Measurements from ENCODE around the gene NR3C1. TPM values are rescaled to one million over a fixed set of nuclear protein-coding genes. Genes with fewer than 3 reads are reported as not detected.
A peak's percentile ranks its signal among the peaks of the same experiment; 100 is the strongest.

The NR3C1 gene
- total RNA-seq, 2 donors from 2014 or later: 9.5 to 20.5 TPM

- Histone ChIP-seq H3K27me3 (ENCODE audit: control insufficient read depth, insufficient read depth, low read length, poor library complexity, severe bottlenecking) (no peaks in the 10 kb centered on the region), H3K36me3 (ENCODE audit: control insufficient read depth, insufficient read depth, low read length) (no peaks in the 10 kb centered on the region), H3K9ac (ENCODE audit: extremely low read depth, low read length, poor library complexity, severe bottlenecking) (no peak overlapping the region), H3K4me3 (ENCODE audit: low read length) (no peak overlapping the region), H3K9me3 (ENCODE audit: control insufficient read depth, low read length) (no peaks in the 10 kb centered on the region), H3K4me1 (ENCODE audit: control insufficient read depth, insufficient read depth, low read length) (peaks cover 19% of the 10 kb centered on the region), H3K27ac (ENCODE audit: low read depth, low read length) (no peak overlapping the region)
- Mint-ChIP-seq H3K9me3 (no peaks in the 10 kb centered on the region), H3K4me3 (no peak overlapping the region), H3K27ac (no peak overlapping the region), H3K27me3 (ENCODE audit: insufficient read depth) (no peaks in the 10 kb centered on the region), H3K4me1 (peaks cover 31% of the 10 kb centered on the region), H3K36me3 (ENCODE audit: low read depth) (peaks cover 3% of the 10 kb centered on the region)
- DNase-seq: no peak
- WGBS, 2 experiments (ENCODE audit: insufficient coverage in 1 of 2, insufficient read length in 1 of 2): 85% methylated on average over 1 of the region's 1 CpG; no CpG with 5 or more reads in 1 of the 2 experiments
- no peak for TF ChIP-seq CTCF (conservative IDR thresholded peaks at IDR 0.05)
Measured at GRCh38 chr5:143347046-143347445, 56.4 kb downstream of the NR3C1 start.

GRCh38 chr5:143345671-143346440, 57.6 kb downstream of the NR3C1 start:
- Mint-ChIP-seq H3K27me3 (ENCODE audit: insufficient read depth) (no peaks in the 10 kb centered on the region), H3K4me3 (no peak overlapping the region), H3K4me1 (peaks cover 37% of the 10 kb centered on the region), H3K27ac (no peak overlapping the region), H3K9me3 (no peaks in the 10 kb centered on the region), H3K36me3 (ENCODE audit: low read depth) (peaks cover 4% of the 10 kb centered on the region)
- Histone ChIP-seq H3K9me3 (ENCODE audit: control insufficient read depth, low read length) (no peaks in the 10 kb centered on the region), H3K27me3 (ENCODE audit: control insufficient read depth, insufficient read depth, low read length, poor library complexity, severe bottlenecking) (no peaks in the 10 kb centered on the region), H3K36me3 (ENCODE audit: control insufficient read depth, insufficient read depth, low read length) (no peaks in the 10 kb centered on the region), H3K27ac (ENCODE audit: low read depth, low read length) (no peak overlapping the region), H3K9ac (ENCODE audit: extremely low read depth, low read length, poor library complexity, severe bottlenecking) (no peak overlapping the region), H3K4me1 (ENCODE audit: control insufficient read depth, insufficient read depth, low read length) (peaks cover 19% of the 10 kb centered on the region), H3K4me3 (ENCODE audit: low read length) (no peak overlapping the region)
- peak; percentile 63 for DNase-seq
- no peak for TF ChIP-seq CTCF (conservative IDR thresholded peaks at IDR 0.05)
- 20% methylated on average over 1 of the region's 1 CpG; no CpG with 5 or more reads in 1 of the 2 experiments for WGBS, 2 experiments (ENCODE audit: insufficient coverage in 1 of 2, insufficient read length in 1 of 2)

GRCh38 chr5:143343042-143343441, 60.4 kb downstream of the NR3C1 start:
- peak; percentile 57 for DNase-seq
- Mint-ChIP-seq H3K4me1 (peaks cover 38% of the 10 kb centered on the region), H3K36me3 (ENCODE audit: low read depth) (peaks cover 5% of the 10 kb centered on the region), H3K4me3 (no peak overlapping the region), H3K9me3 (no peaks in the 10 kb centered on the region), H3K27me3 (ENCODE audit: insufficient read depth) (no peaks in the 10 kb centered on the region), H3K27ac (no peak overlapping the region)
- Histone ChIP-seq H3K27ac (ENCODE audit: low read depth, low read length) (no peak overlapping the region), H3K4me1 (ENCODE audit: control insufficient read depth, insufficient read depth, low read length) (peaks cover 15% of the 10 kb centered on the region), H3K9me3 (ENCODE audit: control insufficient read depth, low read length) (no peaks in the 10 kb centered on the region), H3K36me3 (ENCODE audit: control insufficient read depth, insufficient read depth, low read length) (no peaks in the 10 kb centered on the region), H3K4me3 (ENCODE audit: low read length) (no peak overlapping the region), H3K27me3 (ENCODE audit: control insufficient read depth, insufficient read depth, low read length, poor library complexity, severe bottlenecking) (no peaks in the 10 kb centered on the region), H3K9ac (ENCODE audit: extremely low read depth, low read length, poor library complexity, severe bottlenecking) (no peak overlapping the region)
- peak; percentile 12 for TF ChIP-seq CTCF (conservative IDR thresholded peaks at IDR 0.05)
- 35% methylated on average over 2 of the region's 2 CpGs; no CpG with 5 or more reads in 1 of the 2 experiments for WGBS, 2 experiments (ENCODE audit: insufficient coverage in 1 of 2, insufficient read length in 1 of 2)

All from endodermal cell (in vitro differentiated cells).